Measurements from ENCODE around the gene PROCA1. TPM values are rescaled to one million over a fixed set of nuclear protein-coding genes. Genes with fewer than 3 reads are reported as not detected.

The PROCA1 gene
- total RNA-seq, 1 donor from 2014 or later, result 3.0 TPM

GRCh38 chr17:28689011-28689410 lies 22.7 kb downstream of the PROCA1 start:
- H3K27ac Mint-ChIP-seq (ENCODE audit: unreplicated experiment), result no peak overlapping the region

GRCh38 chr17:28688481-28688880 lies 23.2 kb downstream of the PROCA1 start:
- TF ChIP-seq, protein P1, sequence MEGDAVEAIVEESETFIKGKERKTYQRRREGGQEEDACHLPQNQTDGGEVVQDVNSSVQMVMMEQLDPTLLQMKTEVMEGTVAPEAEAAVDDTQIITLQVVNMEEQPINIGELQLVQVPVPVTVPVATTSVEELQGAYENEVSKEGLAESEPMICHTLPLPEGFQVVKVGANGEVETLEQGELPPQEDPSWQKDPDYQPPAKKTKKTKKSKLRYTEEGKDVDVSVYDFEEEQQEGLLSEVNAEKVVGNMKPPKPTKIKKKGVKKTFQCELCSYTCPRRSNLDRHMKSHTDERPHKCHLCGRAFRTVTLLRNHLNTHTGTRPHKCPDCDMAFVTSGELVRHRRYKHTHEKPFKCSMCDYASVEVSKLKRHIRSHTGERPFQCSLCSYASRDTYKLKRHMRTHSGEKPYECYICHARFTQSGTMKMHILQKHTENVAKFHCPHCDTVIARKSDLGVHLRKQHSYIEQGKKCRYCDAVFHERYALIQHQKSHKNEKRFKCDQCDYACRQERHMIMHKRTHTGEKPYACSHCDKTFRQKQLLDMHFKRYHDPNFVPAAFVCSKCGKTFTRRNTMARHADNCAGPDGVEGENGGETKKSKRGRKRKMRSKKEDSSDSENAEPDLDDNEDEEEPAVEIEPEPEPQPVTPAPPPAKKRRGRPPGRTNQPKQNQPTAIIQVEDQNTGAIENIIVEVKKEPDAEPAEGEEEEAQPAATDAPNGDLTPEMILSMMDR (IDR thresholded peaks at IDR 0.05), result no peak
- no peaks in the 10 kb centered on the region for H3K4me1 Mint-ChIP-seq (ENCODE audit: unreplicated experiment)
- no peaks in the 10 kb centered on the region for H3K9me3 Mint-ChIP-seq (ENCODE audit: unreplicated experiment)
- H3K4me3 Mint-ChIP-seq (ENCODE audit: unreplicated experiment), result no peak overlapping the region
- DNase-seq (ENCODE audit: extremely low spot score, unreplicated experiment), result no peak
- no peaks in the 10 kb centered on the region for H3K27me3 Mint-ChIP-seq (ENCODE audit: unreplicated experiment)
- H3K27ac Mint-ChIP-seq (ENCODE audit: unreplicated experiment), result no peak overlapping the region
- peaks cover 65% of the 10 kb centered on the region for H3K36me3 Mint-ChIP-seq (ENCODE audit: unreplicated experiment)

More at GRCh38 chr17:28689011-28689410, 22.7 kb downstream of the PROCA1 start:
- peaks cover 67% of the 10 kb centered on the region for H3K36me3 Mint-ChIP-seq (ENCODE audit: unreplicated experiment)
- no peaks in the 10 kb centered on the region for H3K4me1 Mint-ChIP-seq (ENCODE audit: unreplicated experiment)
- TF ChIP-seq, protein P1 (IDR thresholded peaks at IDR 0.05), result no peak
- no peaks in the 10 kb centered on the region for H3K9me3 Mint-ChIP-seq (ENCODE audit: unreplicated experiment)
- H3K27me3 Mint-ChIP-seq (ENCODE audit: unreplicated experiment), result no peaks in the 10 kb centered on the region
- H3K4me3 Mint-ChIP-seq (ENCODE audit: unreplicated experiment), result no peak overlapping the region
- no peak for DNase-seq (ENCODE audit: extremely low spot score, unreplicated experiment)

DNA sequence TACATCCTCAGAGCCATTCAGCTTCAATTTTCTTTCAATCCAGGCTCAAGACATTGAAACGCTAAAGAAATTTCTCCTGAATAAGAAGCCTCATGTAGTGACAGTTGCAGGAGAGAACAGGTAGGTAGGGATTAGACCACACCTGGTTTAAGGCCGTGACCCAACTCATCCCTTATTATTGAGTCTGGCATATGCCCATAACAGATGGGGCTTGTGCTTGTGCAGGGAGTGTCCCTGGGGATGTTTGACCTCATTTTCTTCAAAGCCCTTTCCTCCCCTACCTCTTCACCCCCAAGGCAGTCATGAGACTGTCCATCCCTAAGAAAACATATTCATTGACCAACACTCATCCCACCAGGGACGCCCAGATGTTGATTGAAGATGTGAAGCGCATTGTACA lies 25.4 kb downstream of the PROCA1 start:
- no peaks in the 10 kb centered on the region for H3K4me1 Mint-ChIP-seq (ENCODE audit: unreplicated experiment)
- no peaks in the 10 kb centered on the region for H3K9me3 Mint-ChIP-seq (ENCODE audit: unreplicated experiment)
- DNase-seq (ENCODE audit: extremely low spot score, unreplicated experiment), result no peak
- H3K36me3 Mint-ChIP-seq (ENCODE audit: unreplicated experiment), result peaks cover 72% of the 10 kb centered on the region
- no peak overlapping the region for H3K27ac Mint-ChIP-seq (ENCODE audit: unreplicated experiment)
- no peaks in the 10 kb centered on the region for H3K27me3 Mint-ChIP-seq (ENCODE audit: unreplicated experiment)
- TF ChIP-seq, protein P1 (IDR thresholded peaks at IDR 0.05), result no peak
- H3K4me3 Mint-ChIP-seq (ENCODE audit: unreplicated experiment), result no peak overlapping the region

GRCh38 chr17:28685366-28685765 lies 26.3 kb downstream of the PROCA1 start:
- H3K36me3 Mint-ChIP-seq (ENCODE audit: unreplicated experiment), result peaks cover 67% of the 10 kb centered on the region
- no peak overlapping the region for H3K27ac Mint-ChIP-seq (ENCODE audit: unreplicated experiment)
- H3K9me3 Mint-ChIP-seq (ENCODE audit: unreplicated experiment), result no peaks in the 10 kb centered on the region
- TF ChIP-seq, protein P1 (IDR thresholded peaks at IDR 0.05), result no peak
- no peaks in the 10 kb centered on the region for H3K4me1 Mint-ChIP-seq (ENCODE audit: unreplicated experiment)
- H3K27me3 Mint-ChIP-seq (ENCODE audit: unreplicated experiment), result no peaks in the 10 kb centered on the region
- no peak for DNase-seq (ENCODE audit: extremely low spot score, unreplicated experiment)
- no peak overlapping the region for H3K4me3 Mint-ChIP-seq (ENCODE audit: unreplicated experiment)

DNA sequence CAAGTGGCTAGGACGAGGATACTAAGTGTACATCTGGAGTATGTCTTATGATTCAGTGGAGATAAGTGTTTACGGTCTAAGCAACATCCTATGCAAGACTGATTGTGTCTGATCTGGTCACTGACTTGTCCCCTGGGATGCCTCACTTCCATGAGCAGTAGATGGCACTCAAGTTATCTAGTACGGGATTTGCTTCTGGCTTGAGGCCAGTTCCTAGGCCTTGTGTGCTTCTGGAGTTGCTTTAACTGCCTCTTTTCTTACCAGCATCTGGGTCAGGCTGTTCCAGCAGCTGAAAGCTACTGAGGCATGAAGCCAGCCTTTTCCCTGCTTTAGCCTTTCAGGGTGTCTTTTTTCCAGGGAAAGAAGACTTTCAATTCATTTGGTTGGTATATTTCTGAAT lies 26.7 kb downstream of the PROCA1 start:
- Mint-ChIP-seq H3K4me3 (ENCODE audit: unreplicated experiment) (no peak overlapping the region), H3K27ac (ENCODE audit: unreplicated experiment) (no peak overlapping the region), H3K9me3 (ENCODE audit: unreplicated experiment) (no peaks in the 10 kb centered on the region), H3K27me3 (ENCODE audit: unreplicated experiment) (no peaks in the 10 kb centered on the region), H3K36me3 (ENCODE audit: unreplicated experiment) (peaks cover 65% of the 10 kb centered on the region), H3K4me1 (ENCODE audit: unreplicated experiment) (no peaks in the 10 kb centered on the region)
- TF ChIP-seq, protein P1 (IDR thresholded peaks at IDR 0.05), result no peak
- no peak for DNase-seq (ENCODE audit: extremely low spot score, unreplicated experiment)
